NCI-H1092 treated with DMSO at 0.1 percent for 48 hours (cell line): Measurements from ENCODE around the gene CLTA.
"Not testable (repeated sequence)": the region's sequence is repeated elsewhere in the genome, so short reads cannot be mapped to it uniquely, and the experiment has no call there.

ENCODE experiments used
- DNase-seq: peaks from one replicate; lab custom pipeline; 2025; lab: John Stamatoyannopoulos, UW

CLTA gene

DNA sequence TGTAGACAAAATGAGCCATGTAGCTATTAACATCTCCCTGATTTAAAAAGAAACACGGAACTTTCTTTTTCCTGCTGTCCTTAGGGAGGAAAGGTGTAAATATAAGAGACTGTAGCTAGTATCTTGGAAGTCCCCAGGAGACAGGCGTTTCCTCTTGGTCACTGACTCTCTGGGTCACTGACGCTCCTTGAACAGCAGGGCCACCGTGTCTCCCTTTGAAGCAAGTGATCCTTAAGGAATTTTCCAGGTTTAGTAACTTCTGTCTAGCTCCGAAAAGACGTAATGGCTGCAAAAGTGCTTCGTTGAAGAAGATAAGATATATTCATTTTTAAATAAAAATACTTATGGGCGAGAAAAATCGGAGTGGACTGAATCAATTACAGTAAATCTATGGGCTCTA is 745 bp upstream of the CLTA start:
- peak; percentile 63 for DNase-seq

DNA sequence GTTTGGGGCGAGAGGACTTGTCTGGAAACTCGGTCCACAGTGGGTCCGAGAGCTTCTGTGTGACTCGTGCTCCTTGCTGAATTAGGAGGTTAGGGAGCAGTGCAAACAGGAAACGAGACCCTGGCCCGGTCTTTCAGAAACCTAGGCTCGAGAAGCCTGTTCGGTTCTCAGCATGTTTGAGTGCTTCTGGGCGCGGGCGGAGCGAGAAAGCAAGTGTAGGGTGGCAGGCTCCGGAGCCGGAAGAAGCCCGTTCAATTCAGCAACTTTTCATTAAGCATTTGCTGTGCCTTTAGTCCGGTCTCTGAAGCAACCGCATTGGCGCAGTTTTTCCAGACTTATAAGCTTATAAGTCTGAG is 547 bp downstream of the CLTA start:
- DNase-seq = peak; percentile 33

DNA sequence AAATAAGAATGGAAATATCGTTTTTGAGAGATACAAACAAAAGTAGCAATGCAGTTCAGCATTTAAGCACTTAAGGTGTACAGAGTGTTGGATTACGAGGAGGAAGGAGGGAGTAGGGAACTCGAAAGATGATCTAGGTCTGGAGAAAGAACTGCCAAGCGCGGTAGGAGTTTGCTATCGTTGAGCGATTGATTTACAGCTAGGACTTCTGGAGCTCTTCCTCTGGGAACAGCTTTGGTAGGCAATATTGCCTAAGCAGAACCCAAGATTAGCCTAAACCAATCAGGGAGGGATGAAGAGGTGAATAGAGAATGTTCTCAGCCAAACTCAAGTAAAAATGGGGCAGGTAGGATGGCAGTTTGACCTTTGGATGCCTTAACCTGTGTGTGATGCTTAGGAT is 965 bp downstream of the CLTA start:
- no peak for DNase-seq

- DNase-seq = no peak
These were observed 1.5 kb downstream of the CLTA start for GRCh38 chr9:36192196-36192595.

DNA sequence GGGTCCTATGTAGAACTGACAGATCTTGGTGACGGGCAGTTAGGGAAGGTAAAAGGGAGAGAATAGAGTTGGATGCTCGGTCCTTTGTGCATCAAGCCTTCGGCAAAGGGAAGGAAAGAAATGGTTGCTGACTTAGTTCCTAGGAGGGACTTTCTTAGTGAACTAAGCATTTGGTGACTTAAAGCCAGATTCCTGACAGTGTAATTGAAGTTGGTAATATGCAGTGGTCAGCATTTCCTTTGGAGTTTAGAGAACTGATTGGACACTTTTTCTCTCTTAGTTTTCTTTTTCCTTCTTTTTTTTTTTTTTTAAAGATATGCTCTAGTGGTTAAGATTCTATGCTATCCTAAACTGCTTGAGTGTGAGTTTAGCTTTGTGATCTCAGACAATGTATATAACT is 2.3 kb downstream of the CLTA start:
- DNase-seq = no peak

GRCh38 chr9:36194326-36195000 is 3.7 kb downstream of the CLTA start:
- DNase-seq = no peak

DNA sequence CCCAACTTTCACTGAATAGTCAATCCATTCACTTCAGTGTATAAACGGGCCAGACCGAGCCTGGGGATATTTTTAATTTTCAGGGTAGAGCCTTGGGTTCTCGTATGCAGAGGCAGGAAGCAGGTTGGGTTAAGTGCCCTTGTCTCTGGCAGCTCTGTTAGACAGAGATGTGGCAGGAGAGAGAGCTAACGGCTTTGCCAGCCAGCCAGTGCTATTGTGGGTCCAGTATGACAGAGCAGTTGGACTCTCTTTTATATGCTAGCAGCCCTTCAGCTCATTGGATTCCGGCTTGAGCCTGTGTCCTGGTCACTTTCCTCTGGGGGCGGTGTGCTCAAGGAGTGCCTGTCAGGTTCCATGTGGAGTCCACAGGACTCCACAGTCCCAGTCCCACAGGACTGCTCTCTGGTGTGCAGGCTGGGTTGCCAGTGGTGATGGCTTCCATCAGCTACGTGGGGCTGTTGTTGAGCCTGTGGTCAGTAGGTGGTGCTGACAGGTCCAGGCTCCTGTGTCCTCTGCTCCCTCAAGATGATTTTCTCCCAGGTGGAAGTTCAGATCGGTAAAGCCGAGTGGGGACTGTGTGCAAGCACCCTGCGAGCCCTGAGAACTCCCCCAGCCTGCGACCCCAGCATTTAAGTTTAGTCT is 14.3 kb downstream of the CLTA start:
- no peak for DNase-seq

DNA sequence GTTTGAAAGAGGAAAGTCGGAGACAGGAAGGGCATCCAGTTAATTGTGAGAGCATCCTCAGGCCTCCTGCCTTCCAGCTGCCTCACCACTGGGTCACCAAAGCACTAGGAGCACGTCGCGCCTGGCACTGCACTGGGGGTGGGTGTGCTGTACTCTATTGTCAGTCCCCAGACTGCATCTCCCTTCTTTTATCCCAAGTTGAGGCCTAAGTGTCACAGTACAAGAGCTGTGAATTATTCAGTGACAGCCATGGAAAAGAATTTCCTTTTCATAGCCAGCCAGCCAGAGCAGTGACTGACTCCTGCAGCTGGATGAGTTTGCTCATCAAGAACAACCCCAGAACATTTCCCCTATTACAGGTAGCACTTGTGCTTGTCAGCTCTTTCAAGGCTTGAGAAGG is 16.3 kb downstream of the CLTA start:
- DNase-seq = no peak

DNA sequence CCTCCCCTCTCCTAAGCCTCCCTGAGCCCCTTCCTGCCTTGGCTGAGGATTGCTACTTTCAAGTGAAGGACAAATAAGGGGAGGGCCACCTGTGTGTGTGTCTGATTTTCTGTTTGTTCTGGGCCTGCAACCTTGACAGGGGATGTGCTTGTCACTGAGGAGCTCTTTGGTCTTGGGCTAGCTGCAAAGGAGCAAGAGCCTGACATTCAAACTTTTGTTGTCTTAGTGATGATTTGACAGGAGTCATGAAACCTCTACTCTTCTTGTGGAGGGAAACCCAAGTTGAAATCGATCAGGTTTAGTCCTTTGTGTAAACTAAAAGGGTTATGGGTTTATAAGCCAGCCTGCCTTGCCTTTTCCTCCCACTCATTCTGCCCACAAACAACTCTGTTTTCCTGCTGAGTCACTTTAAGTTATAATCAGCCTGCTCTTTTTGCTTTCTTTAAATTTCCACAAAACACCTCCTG is 16.9 kb downstream of the CLTA start:
- no peak for DNase-seq

DNA sequence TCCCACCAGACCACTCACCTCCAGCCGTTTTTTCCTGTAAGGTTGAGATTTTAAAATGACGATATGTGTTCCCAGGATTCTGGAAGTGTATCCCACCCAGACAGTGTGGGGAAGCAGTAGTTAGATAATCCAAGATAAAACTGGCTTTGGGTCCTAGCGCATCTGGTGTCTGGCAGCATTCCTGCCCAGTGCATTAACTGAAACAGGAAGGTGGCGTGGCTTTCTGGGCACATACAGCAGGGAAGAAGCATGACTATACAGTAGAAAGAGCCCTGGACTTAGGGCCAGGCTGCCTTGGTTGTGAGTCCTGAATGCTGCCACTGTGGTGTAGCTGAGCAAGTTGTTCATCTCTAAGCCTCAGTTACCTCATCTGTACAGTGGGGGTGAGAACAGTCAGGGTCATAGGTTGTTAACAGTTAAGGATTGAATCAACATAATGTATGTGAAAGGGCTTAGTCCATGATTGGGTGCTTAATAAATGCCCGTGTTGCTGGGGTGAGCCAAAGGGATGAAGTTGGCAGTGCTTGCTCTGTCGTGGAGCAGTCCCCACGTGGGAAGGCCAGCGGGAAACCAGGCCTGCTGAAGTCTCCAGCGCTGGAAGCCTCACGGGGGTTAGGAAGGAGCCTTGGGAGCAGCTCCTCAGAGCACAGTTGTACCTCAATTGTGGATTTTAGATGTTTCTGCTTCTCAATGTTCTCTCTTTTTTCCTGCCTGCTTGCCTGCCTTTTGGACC is 18.0 kb downstream of the CLTA start:
- no peak for DNase-seq

GRCh38 chr9:36210722-36211121 is 20.0 kb downstream of the CLTA start:
- DNase-seq = no peak

GRCh38 chr9:36211510-36211909 is 20.8 kb downstream of the CLTA start:
- DNase-seq = no peak

GRCh38 chr9:36213387-36213786 is 22.7 kb downstream of the CLTA start:
- DNase-seq = no peak

- no peak for DNase-seq
These were observed 23.3 kb downstream of the CLTA start for GRCh38 chr9:36213989-36214388.

DNA sequence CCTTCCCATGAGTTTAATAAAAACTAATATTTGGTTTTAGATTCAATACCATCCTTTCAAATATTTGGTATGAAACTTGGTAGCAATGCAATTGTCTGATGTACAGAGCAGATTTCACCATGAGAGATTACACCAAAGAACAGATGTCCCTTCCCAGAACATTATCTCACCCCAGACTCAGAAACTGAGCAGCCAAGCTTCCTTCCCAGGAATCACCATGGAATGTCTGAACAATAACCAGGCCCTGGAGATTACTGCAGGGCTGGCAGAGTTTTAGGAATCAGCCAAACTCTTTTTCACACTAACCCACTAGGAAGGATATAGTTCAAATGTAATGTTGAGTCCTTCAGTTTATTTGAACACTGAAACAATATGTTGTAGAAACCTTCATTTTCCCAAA is 23.9 kb downstream of the CLTA start:
- DNase-seq = no peak

- no peak for DNase-seq
These were observed 26.7 kb downstream of the CLTA start for GRCh38 chr9:36217256-36217968.

GRCh38 chr9:36218011-36218410 is 27.3 kb downstream of the CLTA start:
- DNase-seq = peak; percentile 25

DNA sequence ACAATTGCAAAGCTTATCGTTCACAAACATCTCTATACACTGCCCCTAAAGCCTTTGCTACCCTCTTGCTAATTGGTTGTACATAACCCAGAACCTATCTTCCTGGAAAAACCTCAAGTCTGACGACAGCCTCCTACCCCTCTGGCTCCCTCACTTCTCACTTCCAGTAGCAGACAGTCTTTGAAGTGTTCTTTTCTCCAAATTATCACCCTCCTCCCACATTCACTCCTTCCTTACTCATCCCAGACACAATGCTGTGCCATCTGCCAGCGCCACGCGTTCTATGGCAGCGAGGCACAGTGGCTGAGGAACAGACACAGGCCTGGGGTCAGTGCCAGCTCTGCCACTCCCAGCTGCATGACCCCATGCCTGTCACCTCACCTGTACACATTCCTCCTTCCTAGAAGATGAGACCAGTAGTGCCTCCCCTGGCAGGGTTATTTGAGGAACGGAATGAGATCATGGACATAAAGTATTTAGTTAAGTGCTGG is 27.7 kb downstream of the CLTA start:
- no peak for DNase-seq

GRCh38 chr9:36221667-36222066 is 30.9 kb downstream of the CLTA start:
- DNase-seq = no peak

DNA sequence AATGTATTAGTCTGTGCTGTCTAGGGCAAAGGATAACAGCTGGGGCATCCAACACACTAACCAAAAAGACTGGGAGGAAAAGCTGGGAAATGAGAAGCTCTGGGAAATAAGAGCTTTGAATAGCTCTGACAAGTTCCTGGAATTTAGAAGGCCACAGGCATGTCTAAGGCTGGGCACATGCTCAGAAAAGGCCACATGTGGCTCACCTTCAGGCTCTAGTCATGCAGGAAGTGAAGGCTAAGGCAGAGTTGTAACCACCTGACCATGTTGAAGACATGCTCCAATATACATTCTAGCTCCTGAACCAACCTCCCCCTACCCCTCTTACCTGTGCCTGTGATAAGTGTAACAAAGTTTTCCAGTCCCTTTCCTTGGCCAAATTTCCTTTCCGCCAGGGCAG is 31.7 kb downstream of the CLTA start:
- no peak for DNase-seq

- DNase-seq = no peak
These were observed 46.5 kb downstream of the CLTA start for GRCh38 chr9:36237230-36237629.

- DNase-seq = not testable (repeated sequence)
These were observed 48.5 kb downstream of the CLTA start for GRCh38 chr9:36239205-36239604.
